Hepatocyte (in vitro differentiated cells): ENCODE measurements around the gene INPP4B. TPM values are rescaled to one million over a fixed set of nuclear protein-coding genes. Genes with fewer than 3 reads are reported as not detected.

Source experiments
- DNase-seq: peaks from one replicate; pipeline ENCODE4 v3.0.0-alpha.2; 2016; ENCODE audit warnings: low spot score
- H2AFZ ChIP-seq: fragments of 200-600 bp; sonication (generic); 2 replicates; pipeline ENCODE4 v1.6.0; 2016; ENCODE audit warnings: antibody characterized with exemption, mild to moderate bottlenecking
- H3K27ac ChIP-seq: fragments of 200-600 bp; sonication (generic); 2 replicates; pipeline ENCODE4 v1.5.1; 2016; ENCODE audit warnings: mild to moderate bottlenecking
- H3K27me3 ChIP-seq: fragments of 200-600 bp; sonication (generic); 2 replicates; pipeline ENCODE4 v1.6.1; 2016
- H3K36me3 ChIP-seq: fragments of 200-600 bp; sonication (generic); replicated peaks from 2 replicates; pipeline ENCODE4 v1.5.1; 2016; ENCODE audit warnings: low read depth; ENCODE audit not compliant: insufficient read depth
- H3K4me1 ChIP-seq: fragments of 200-600 bp; sonication (generic); 2 replicates; pipeline ENCODE4 v1.5.1; 2016; ENCODE audit warnings: mild to moderate bottlenecking, moderate library complexity; ENCODE audit not compliant: insufficient read depth
- H3K4me2 ChIP-seq: fragments of 200-600 bp; sonication (generic); 2 replicates; pipeline ENCODE4 v1.6.0; 2016
- H3K4me3 ChIP-seq: fragments of 200-600 bp; sonication (generic); 2 replicates; pipeline ENCODE4 v1.5.1; 2016; ENCODE audit warnings: mild to moderate bottlenecking
- H3K79me2 ChIP-seq: fragments of 200-600 bp; sonication (generic); 2 replicates; pipeline ENCODE4 v1.6.0; 2017; ENCODE audit warnings: mild to moderate bottlenecking
- H3K9me2 ChIP-seq: fragments of 200-600 bp; sonication (generic); replicated peaks from 2 replicates; pipeline ENCODE4 v1.6.0; 2017; ENCODE audit warnings: mild to moderate bottlenecking; ENCODE audit not compliant: insufficient read depth
- H3K9me3 ChIP-seq: fragments of 200-600 bp; sonication (generic); 2 replicates; pipeline ENCODE4 v1.5.1; 2016; ENCODE audit warnings: low read depth, mild to moderate bottlenecking
- H4K20me1 ChIP-seq: fragments of 200-600 bp; sonication (generic); 2 replicates; pipeline ENCODE4 v1.6.0; 2016; ENCODE audit warnings: mild to moderate bottlenecking; ENCODE audit not compliant: insufficient read depth, poor library complexity, severe bottlenecking
- EZH2 ChIP-seq: fragments of 200-600 bp; sonication (generic); IDR thresholded peaks from 2 replicates; pipeline ENCODE4 v1.6.1; 2016; ENCODE audit warnings: antibody characterized with exemption, mild to moderate bottlenecking, borderline replicate concordance
- EZH2phosphoT487 ChIP-seq: fragments of 200-600 bp; sonication (generic); IDR thresholded peaks from one replicate; pipeline ENCODE4 v1.6.1; 2018; ENCODE audit warnings: antibody characterized with exemption, mild to moderate bottlenecking, low read depth, moderate library complexity; ENCODE audit not compliant: unreplicated experiment, severe bottlenecking
- WGBS: methylation state at CpG from one replicate; pipeline ENCODE4 v1.1.6; 2016; ENCODE audit warnings: low lambda C conversion rate; ENCODE audit errors: missing lambda C conversion rate; 5-methylcytosine and 5-hydroxymethylcytosine counted together
- polyA plus RNA-seq: library from polyadenylated mRNA; unstranded; fragments of >200 nt; fragmentation: Nextera tagmentation; extraction: Ambion mirVana; gene quantifications from 2 replicates; pipeline ENCODE4 v1.2.1, GENCODE V29; 2016
- total RNA-seq: library from RNA; depleted of rRNA; stranded (reverse); fragments of >200 nt; gene quantifications from 2 replicates; pipeline ENCODE4 v1.2.3, GENCODE V29; 2014
- TF ChIP-seq, protein P1 (sequence below): fragments of 200-600 bp; sonication (generic); IDR thresholded peaks from 2 replicates; pipeline ENCODE4 v1.5.1; 2016; ENCODE audit warnings: antibody characterized with exemption, mild to moderate bottlenecking; ENCODE audit not compliant: poor library complexity

INPP4B gene
- total and polyA plus RNA-seq, 2 experiments from 2014 or later = 4.2 to 7.1 TPM

DNA sequence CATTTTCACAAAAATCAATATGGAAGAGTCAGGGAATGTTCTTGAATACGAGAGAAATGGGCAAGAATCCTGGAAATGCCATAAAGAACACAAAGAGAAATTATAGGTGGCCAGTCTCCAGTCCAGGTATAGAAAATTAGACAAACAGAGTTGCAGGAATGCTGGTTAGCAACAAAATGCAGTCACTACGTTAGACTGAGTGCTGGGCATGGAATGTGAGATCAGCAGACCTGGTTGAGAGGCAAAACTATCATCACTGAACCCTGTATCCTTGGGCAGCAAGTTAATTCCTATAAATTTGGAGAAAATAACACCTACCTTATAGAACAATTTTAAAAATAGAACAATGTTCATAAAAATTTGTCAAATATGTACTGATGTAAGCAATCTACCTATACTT, 417.4 kb downstream of the INPP4B start:
- Histone ChIP-seq H3K4me2 (no peak overlapping the region), H4K20me1 (no peaks in the 10 kb centered on the region), H3K79me2 (no peaks in the 10 kb centered on the region), H2AFZ (no peak overlapping the region), H3K4me3 (no peak overlapping the region), H3K36me3 (no peaks in the 10 kb centered on the region), H3K9me3 (no peaks in the 10 kb centered on the region), H3K4me1 (no peaks in the 10 kb centered on the region), H3K9me2 (no peaks in the 10 kb centered on the region), H3K27ac (no peak overlapping the region), H3K27me3 (no peaks in the 10 kb centered on the region)
- 79% methylated on average over 2 of the region's 2 CpGs for WGBS
- TF ChIP-seq EZH2 = no peak
- TF ChIP-seq, protein P1, sequence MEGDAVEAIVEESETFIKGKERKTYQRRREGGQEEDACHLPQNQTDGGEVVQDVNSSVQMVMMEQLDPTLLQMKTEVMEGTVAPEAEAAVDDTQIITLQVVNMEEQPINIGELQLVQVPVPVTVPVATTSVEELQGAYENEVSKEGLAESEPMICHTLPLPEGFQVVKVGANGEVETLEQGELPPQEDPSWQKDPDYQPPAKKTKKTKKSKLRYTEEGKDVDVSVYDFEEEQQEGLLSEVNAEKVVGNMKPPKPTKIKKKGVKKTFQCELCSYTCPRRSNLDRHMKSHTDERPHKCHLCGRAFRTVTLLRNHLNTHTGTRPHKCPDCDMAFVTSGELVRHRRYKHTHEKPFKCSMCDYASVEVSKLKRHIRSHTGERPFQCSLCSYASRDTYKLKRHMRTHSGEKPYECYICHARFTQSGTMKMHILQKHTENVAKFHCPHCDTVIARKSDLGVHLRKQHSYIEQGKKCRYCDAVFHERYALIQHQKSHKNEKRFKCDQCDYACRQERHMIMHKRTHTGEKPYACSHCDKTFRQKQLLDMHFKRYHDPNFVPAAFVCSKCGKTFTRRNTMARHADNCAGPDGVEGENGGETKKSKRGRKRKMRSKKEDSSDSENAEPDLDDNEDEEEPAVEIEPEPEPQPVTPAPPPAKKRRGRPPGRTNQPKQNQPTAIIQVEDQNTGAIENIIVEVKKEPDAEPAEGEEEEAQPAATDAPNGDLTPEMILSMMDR = no peak
- TF ChIP-seq EZH2phosphoT487 = no peak
- DNase-seq = no peak

DNA sequence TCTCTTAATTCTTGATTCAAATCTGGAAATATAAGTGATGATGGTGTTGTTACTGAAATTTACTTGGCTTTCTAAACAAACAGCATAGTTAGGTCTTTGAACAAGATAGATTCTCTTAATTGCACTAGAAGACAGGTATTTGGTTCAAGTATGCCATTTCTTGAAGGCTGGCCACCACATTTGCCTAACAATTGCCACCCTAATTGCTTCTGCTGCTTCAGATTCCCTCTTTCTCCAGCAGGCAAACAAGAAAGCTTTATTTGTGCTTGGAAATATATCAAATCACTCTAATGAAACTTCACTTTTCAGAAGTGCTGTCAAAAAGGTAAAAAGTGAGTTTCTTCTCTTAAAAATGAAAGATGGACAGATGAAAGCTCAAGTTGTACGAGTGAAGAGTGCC, 418.6 kb downstream of the INPP4B start:
- Histone ChIP-seq H4K20me1 (no peaks in the 10 kb centered on the region), H3K4me3 (no peak overlapping the region), H3K9me3 (no peaks in the 10 kb centered on the region), H3K27ac (no peak overlapping the region), H3K9me2 (no peaks in the 10 kb centered on the region), H3K36me3 (no peaks in the 10 kb centered on the region), H2AFZ (no peak overlapping the region), H3K79me2 (no peaks in the 10 kb centered on the region), H3K4me1 (no peaks in the 10 kb centered on the region), H3K4me2 (no peak overlapping the region), H3K27me3 (no peaks in the 10 kb centered on the region)
- DNase-seq = no peak
- 86% methylated on average over 1 of the region's 1 CpG for WGBS
- TF ChIP-seq, protein P1 = no peak
- no peak for TF ChIP-seq EZH2
- no peak for TF ChIP-seq EZH2phosphoT487

DNA sequence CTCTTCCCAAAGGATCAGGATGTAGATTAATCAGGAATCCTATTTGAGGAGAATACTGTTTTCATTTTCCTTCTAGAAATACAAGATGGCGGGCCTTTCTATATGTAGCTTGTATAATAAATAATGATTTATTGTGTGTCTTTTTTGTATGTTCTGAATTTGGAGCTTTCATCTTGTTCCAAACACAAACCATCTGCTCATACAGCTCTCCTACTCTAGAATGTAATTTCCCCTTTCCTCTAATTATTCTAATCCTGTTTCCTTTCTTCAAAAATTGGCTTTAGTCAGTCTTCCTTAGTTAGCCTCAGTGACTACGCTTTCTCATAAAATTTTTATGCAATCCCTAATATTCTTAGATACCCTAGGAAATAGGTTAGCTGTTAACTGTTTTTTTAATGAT, 422.2 kb downstream of the INPP4B start:
- Histone ChIP-seq H3K4me3 (no peak overlapping the region), H3K27me3 (no peaks in the 10 kb centered on the region), H3K9me3 (no peaks in the 10 kb centered on the region), H3K4me2 (no peak overlapping the region), H3K4me1 (no peaks in the 10 kb centered on the region), H2AFZ (no peak overlapping the region), H4K20me1 (no peaks in the 10 kb centered on the region), H3K9me2 (no peaks in the 10 kb centered on the region), H3K36me3 (no peaks in the 10 kb centered on the region), H3K79me2 (no peaks in the 10 kb centered on the region), H3K27ac (no peak overlapping the region)
- TF ChIP-seq, protein P1 = no peak
- TF ChIP-seq EZH2 (no peak), EZH2phosphoT487 (no peak)
- 78% methylated on average over 2 of the region's 2 CpGs for WGBS
- no peak for DNase-seq
